CD4-positive, alpha-beta T cell treated with Interleukin-4 for 1 hour (primary cell): ENCODE results near the gene TMEM87A.
"Not testable (repeated sequence)": the region's sequence is repeated elsewhere in the genome, so short reads cannot be mapped to it uniquely, and the experiment has no call there.

Experiments used
- DNase-seq, 2 donors: peaks; one replicate each; pipeline ENCODE4 v3.0.0-alpha.2; 2020 to 2022

The TMEM87A gene

DNA sequence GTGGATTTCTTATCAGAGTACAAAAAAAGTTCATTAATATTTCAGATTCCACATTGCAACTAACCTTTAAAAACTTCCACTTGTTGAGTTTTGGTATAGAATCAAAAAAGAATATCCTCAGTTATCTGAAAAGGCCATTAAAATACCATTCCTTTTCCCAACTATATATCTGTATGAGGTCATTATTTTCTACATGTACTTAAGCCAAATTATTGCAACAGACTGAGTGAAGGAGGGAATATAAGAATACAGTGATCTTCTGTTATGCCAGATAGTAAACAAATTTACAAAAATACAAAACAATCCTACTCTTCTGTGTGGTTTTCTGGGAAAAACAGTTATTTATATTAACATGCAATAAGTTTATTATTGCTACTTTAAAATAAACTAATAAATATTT, 5.9 kb downstream of the TMEM87A start:
- no peak for DNase-seq

DNA sequence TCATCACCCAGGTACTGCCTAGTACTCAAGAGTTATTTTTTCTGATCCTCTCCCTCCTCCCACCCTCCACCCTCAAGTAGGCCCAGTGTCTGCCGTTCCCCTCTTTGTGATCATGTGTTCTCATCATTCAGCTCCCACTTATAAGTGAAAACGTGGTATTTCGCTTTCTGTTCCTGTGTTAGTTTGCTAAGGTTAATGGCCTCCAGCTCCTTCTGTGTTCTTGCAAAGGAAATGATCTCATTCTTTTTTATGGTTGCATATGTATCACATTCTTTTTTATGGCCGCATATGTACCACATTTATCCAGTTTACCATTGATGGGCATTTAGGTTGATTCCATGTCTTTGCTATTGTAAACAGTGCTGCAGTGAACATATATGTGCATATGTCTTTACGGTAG, 8.4 kb downstream of the TMEM87A start:
- no peak for DNase-seq

DNA sequence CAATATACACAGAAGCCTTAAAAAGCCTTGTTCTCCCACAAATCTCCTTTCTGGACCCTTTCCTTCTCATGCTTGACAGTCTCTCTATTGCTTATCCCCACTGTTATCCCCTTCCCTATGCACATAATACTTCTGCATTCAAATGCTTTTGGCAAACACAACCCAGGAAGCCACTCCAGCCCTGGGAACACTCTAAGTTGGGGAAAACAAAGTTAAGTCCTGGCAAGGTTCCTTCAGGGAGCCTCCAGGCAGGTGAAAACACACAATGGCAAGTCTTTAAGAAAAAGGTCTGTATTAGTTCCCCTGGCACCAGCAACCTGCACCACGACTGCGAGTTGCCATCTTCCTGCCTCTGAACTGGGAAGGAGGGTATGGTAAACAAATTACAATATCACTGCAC, 19.9 kb downstream of the TMEM87A start:
- DNase-seq = no peak

- no peak for DNase-seq
Observed at GRCh38 chr15:42240823-42241222, 32.4 kb downstream of the TMEM87A start.

GRCh38 chr15:42239528-42240182, 33.6 kb downstream of the TMEM87A start:
- no peak for DNase-seq

GRCh38 chr15:42233107-42233506, 40.1 kb downstream of the TMEM87A start:
- DNase-seq = no peak

DNA sequence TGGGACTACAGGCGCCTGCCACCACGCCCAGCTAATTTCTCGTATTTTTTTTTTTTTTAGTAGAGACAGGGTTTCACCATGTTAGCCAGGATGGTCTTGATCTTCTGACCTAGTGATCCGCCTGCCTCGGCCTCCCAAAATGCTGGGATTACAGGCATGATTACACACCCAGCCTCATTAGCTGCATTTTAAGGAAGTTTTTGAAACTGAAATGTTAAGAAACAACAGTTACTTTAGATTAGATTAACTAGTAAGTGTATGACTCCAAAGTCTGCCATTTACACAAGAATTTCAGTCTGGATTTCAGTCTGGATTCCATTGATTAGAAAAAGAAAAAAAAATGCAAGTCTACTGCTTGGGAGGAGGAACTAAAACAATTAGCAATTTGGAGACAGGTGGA, 40.6 kb downstream of the TMEM87A start:
- DNase-seq = no peak

- DNase-seq = no peak
Observed at GRCh38 chr15:42231088-42231487, 42.1 kb downstream of the TMEM87A start.

- not testable (repeated sequence) for DNase-seq
Observed at GRCh38 chr15:42228981-42229380, 44.3 kb downstream of the TMEM87A start.

DNA sequence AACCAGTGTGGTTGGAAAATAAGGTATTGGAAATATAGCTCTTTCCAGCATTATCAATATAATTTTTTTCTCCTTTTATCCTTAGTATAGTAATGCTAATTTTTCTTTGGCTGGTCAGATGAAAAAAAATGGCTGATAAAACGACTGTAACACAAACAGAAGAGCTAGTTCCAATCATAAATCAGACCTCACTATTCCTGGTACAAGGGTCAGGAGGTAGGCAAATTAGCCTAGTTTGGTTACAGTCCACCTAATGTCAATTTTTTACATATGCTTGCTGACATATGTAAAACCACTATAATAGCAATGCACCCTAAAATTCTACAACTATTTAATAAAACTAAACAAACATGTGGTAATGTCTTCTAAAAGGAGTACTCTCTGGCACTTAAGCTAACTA, 45.2 kb downstream of the TMEM87A start:
- DNase-seq = no peak

DNA sequence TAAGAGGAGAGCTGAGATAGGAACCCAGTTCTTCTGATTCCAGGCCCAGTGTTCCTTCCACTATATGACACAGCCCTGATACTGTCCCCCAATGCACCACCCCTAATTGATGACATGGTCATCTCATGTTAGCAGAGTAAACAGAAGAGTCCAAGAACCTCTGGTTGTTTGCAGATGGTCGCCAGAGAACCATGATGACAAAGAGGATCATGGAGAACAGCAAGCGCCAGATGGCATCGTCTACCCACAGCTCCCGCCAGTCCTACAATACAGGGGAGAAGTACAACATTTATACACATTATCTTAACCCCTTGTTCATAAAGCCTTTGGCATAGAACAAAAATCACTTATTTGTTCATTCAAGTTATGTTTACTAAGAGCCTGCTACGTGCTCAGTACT, 46.6 kb downstream of the TMEM87A start:
- no peak for DNase-seq

- DNase-seq = no peak
Observed at GRCh38 chr15:42220216-42220615, 53.0 kb downstream of the TMEM87A start.

DNA sequence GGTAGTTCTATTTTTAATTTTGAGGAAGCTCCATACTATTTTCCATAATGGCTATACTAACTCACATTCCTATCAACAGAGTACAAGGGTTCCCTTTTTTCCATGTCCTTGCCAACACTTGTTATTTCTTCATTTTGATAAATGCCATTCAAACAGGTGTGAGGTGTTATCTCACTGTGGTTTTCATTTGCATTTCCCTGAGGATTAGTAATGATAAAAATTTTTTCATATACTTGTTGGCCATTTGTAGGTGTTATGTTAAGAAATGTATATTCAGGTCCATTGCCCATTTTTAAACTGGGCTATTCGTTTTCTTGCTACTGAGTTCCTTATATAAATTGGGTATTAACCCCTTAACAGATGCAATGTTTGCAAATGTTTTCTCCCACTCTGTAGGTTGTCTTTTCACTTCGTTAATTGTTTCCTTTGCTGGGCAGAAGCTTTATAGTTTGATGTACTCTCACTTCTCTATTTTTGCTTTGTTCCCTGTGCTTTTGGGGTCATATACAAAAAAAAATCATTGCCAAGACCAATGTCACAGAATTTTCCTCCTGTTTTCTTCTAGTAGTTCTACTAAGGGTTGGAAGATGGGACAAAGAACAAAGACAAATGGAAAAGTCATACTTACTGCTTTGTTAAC, 54.2 kb downstream of the TMEM87A start:
- DNase-seq = no peak

DNA sequence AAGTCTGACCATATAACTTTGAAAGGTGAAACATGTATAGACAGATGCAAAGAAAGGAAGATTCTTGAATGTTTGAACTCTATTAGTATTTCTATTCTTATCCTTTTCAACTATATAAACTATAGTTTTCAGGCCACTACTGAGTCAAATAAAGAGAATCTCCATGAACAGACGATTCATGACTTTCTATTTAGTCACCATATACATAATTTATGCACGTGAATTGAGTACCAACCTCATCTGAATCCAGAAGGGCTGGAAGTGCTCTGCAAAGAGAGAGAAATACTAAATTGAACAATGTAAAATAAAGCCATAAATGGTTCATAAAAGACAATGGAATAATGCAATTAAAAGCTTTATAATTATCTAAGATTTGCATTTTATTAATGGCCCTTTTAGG, 55.7 kb downstream of the TMEM87A start:
- DNase-seq = no peak

DNA sequence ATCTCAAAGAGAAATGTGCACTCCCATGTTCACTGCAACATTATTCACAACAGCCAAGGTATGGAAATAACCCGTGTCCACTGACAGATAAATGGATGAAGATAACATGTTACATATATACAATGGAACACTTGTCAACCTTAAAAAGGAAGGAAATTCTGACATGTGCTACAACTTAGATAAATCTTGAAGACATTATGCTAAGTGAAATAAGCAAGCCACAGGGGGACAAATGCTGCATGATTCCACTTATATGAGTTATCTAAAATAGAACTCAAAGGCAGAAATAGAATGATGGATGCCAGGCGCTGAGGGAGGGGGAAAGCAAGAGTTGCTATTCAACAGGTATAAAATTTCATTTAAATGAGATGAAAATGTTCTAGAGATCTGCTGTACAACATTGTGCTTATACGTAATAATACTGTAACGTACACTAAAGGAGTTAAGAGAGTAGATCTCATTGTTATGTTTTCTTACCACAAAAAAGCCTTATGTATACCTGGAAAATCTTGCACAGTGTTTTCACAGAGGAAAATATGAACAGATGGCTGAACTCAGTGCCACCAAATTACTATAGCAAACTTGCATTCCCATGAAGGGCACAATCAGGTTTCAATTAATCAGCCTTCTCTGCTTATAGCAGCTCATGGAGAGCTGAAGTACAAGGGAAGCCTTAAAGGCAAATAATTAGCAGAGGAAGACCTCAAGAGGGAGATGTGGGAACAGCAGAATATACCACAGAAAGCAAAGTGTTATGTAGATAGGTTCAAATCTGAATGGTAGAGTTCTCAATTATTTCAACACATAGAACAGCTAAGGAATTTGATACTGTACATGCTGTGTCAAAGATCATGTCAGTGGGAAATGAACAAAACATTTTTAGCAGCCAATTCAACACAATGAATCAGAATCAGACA, 57.1 kb downstream of the TMEM87A start:
- no peak for DNase-seq

GRCh38 chr15:42214600-42214999, 58.6 kb downstream of the TMEM87A start:
- DNase-seq = no peak

DNA sequence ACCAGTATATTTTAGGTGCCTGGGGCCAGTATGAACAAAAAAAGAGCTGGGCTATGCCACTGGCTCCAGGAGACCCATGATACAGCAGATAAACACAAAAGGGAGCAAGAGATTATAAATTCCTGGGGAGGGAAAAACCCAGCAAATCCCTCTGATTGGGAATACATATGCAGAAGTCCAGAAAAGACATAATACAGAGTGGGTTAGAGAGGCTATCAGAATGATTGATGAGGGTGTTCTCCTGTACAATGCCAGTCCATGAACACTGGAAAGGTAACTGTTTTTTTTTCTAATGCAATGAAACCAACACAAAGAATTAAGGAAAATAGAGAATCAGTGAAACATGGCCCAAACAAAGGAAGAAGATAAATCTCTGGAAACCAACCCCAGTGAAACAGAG, 59.7 kb downstream of the TMEM87A start:
- DNase-seq = no peak

DNA sequence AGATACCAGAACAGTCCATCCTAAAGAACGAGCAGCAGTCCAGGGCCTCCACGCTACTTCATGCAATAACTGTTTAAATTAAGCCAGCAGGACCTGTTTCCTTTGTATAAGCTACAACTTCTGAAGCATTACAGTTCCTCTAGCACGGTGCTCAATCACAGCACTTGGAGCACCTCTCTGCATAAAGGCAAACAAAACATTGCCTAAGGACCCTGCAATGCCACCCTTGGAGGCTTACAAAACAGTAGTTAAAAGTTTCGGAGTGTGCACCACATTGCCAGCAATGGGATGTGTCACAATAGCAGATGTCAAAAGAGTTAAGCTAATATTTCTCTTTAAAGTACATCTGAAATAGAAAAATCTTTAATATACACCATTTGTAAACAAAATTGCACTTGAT, 62.5 kb downstream of the TMEM87A start:
- no peak for DNase-seq

GRCh38 chr15:42207674-42208579, 65.3 kb downstream of the TMEM87A start, which contains the start of gene VPS39:
Gene VPS39, minus strand, starts transcription at chr15:42208304. Its CDS starts 151 bp downstream, at chr15:42208153.
- DNase-seq = peak; percentile 87 to 88

GRCh38 chr15:42206406-42206805, 66.8 kb downstream of the TMEM87A start:
- DNase-seq = no peak

GRCh38 chr15:42203891-42204290, 69.3 kb downstream of the TMEM87A start:
- no peak for DNase-seq

DNA sequence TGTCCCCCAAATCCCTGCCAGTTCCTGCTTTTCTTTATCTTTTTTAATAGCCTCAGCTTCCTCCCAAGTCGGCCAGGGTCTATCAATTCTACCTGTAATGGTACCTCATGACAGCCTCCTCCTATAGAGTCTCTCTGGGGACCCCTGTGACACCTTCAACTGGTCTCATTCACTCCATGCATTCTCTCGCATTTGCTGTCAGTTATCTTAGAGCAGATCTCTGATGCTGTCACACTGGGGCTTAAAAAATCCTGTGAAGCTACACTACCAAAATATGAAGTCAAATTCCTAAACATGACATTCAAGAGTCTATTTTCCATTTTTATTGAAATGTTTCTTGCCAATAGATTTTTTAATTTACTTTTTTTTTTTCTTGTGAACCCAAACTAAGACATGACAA, 70.6 kb downstream of the TMEM87A start:
- no peak for DNase-seq

DNA sequence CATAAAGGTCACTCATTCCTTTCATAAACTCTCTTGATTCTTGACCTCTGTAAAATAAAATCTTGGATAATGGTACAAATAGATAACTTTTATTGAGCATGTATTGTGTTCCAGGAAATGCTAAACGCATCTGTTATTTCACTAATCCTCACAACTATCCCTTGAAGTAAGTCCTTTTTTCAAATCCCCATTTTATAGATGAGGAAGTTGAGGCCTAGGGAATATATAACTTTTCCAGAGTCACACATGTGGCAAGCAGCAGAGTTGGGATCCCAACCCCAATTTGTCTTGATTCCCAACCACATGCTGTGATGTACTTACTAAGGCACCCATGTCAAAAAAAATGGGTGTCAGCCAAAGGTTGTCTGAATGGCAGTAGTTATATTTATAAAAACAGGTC, 71.4 kb downstream of the TMEM87A start:
- DNase-seq = no peak
